Measurements from ENCODE around the gene PPAN.

The PPAN gene

DNA sequence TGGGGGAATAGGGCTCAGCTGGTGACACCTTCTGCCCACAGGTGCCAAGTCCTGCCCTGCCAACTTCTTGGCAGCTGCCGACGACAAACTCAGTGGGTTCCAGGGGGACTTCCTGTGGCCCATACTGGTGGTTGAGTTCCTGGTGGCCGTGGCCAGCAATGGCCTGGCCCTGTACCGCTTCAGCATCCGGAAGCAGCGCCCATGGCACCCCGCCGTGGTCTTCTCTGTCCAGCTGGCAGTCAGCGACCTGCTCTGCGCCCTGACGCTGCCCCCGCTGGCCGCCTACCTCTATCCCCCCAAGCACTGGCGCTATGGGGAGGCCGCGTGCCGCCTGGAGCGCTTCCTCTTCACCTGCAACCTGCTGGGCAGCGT, 7.4 kb downstream of the PPAN start:
- DNase-seq (ENCODE audit: low read depth, low spot score) = no peak

DNA sequence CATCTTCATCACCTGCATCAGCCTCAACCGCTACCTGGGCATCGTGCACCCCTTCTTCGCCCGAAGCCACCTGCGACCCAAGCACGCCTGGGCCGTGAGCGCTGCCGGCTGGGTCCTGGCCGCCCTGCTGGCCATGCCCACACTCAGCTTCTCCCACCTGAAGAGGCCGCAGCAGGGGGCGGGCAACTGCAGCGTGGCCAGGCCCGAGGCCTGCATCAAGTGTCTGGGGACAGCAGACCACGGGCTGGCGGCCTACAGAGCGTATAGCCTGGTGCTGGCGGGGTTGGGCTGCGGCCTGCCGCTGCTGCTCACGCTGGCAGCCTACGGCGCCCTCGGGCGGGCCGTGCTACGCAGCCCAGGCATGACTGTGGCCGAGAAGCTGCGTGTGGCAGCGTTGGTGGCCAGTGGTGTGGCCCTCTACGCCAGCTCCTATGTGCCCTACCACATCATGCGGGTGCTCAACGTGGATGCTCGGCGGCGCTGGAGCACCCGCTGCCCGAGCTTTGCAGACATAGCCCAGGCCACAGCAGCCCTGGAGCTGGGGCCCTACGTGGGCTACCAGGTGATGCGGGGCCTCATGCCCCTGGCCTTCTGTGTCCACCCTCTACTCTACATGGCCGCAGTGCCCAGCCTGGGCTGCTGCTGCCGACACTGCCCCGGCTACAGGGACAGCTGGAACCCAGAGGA, 7.9 kb downstream of the PPAN start:
- no peak for DNase-seq (ENCODE audit: low read depth, low spot score)

DNA sequence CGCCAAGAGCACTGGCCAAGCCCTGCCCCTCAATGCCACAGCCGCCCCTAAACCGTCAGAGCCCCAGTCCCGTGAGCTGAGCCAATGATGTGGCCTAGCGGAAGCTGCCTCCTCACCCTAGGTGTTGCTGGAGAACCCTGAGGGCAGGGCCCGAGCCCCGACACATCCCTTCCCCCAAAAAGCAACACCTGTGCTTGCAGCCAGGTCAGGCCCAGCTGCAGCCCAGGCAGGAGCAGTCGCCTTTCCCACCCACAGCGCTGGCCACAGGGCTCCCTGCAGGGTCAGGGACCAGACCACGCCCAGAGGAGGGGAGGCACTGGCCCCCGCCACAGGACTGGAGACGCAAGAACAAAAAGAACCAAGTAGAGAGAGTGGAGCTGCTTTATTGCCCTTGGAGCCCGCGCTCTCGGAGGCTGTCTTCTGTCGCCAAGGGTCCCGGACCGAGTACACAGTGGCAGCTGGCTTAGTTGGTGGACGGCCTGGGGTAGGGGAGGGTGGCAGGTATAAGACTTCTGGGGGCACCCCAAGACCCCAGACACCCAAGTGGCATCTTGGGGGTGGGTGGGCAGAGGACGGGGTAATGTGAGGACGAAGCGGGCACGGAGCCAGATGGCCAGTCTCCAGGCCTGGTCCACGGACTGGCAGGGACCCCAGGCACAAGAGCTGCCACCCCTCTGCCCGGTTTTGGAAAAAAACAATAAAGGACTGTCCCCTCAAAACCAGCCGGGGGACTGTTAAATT, 8.7 kb downstream of the PPAN start:
- no peak for DNase-seq (ENCODE audit: low read depth, low spot score)

- DNase-seq (ENCODE audit: low read depth, low spot score) = no peak
Measured at GRCh38 chr19:10115392-10116084, 9.4 kb downstream of the PPAN start.

DNA sequence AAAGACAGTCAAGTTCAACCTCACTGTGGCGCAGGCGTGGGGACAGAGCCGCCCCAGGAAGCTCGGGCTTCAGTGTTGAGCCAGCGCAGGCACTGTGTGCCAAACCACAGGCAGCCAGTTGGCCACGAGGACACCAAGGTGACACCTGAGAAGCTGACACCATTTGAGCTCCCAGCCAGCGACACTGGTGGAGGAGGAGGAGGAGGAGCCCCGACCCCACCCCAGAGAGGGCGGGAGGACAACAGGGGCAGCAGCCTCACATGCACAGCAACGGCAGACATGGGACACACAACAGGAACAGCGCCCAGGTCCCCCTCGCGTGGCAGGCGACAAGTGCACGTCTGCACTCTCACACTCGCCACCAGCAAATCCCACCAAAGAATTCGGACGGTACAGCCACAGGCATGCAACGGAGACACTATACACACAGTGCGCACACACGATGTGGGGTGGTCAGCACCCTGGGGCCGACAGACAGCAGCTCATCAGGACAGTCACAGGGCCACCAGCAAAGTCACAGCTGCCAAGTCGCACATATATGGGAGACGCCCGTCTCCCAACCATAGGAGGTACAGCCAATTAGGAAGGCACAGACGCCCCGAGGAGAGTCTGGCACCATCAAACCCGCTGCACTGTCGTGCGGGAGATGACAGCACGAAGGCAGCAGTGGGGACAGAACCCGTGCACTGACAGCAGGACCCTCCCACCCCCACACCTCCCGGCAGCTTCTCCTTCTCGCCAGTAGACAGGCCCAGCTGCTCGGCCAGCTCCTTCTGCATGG, 10.1 kb downstream of the PPAN start:
- DNase-seq (ENCODE audit: low read depth, low spot score) = no peak

GRCh38 chr19:10116866-10117616, 10.9 kb downstream of the PPAN start:
- no peak for DNase-seq (ENCODE audit: low read depth, low spot score)

GRCh38 chr19:10118960-10119359, 12.8 kb downstream of the PPAN start:
- DNase-seq (ENCODE audit: low read depth, low spot score) = no peak

DNA sequence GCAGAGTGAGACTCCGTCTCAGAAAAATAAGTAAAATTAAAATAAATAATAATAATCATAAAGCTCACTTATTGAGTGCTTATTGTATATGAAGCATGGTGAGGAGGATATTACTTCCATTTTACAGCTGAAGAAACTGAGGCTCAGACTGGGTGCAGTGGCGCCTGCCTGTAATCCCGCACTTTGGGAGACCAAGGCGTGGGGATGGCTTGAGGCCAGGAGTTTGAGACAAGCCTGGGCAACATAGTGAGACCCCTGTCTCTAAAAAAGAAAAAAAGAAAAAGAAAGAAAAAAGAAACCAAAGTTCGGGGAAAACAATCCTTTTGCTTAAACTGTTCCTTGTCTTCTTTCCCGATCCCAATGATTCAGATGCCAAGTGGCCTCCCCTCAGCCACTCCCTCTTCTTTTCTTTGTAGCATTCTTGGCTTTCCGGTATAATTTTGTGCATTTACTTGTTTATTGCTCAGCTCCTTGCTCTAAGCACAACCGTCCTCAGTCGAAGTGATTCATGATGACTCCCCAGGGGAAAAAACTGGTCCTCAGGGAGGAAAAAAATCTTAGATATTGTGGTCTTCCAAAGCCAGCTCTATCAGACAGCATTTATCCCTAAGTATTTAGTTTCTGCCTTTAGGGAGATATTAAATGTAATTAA, 14.5 kb downstream of the PPAN start:
- no peak for DNase-seq (ENCODE audit: low read depth, low spot score)

DNA sequence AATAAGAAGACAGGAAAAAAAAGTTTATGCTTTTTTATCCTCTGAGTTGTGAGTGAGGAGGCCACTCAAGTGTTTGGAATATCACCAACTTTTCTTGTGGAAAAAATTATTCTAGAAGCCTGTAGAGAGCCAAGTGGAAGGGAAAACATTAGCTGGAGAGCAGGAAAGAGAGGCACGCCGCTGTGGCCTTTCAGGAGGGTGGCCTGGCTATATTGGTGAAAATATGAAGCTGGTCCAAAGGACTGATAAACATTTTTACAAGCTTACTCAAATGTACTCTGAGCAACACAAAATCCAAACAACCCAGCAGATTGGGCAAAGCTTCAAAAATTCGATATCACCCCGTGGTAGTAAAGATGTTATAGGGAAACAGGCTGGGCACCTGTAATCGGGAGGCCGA, 15.9 kb downstream of the PPAN start:
- no peak for DNase-seq (ENCODE audit: low read depth, low spot score)

- no peak for DNase-seq (ENCODE audit: low read depth, low spot score)
Measured at GRCh38 chr19:10124429-10124828, 18.3 kb downstream of the PPAN start.

GRCh38 chr19:10126213-10126639, 20.1 kb downstream of the PPAN start:
- DNase-seq (ENCODE audit: low read depth, low spot score) = no peak

- DNase-seq (ENCODE audit: low read depth, low spot score) = no peak
Measured at GRCh38 chr19:10132905-10133304, 26.7 kb downstream of the PPAN start.

DNA sequence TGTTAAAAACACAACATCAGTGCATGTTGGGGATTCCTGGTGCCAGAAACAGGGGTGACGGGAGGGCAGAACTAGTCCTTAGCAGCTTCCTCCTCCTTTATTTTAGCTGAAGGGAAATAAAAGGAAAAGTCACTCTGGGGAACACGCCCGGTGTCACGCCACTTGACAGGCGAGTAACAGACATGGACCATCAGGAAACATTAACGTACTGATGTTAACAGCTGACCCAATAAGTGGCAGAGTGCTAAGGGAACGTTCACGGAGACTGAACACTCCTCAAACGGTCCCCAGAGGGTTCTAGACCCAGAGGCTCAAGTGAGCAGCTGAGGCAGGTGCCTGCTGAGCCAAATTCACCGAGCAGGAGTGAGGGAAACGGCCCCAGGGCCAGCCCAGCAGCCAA, 27.4 kb downstream of the PPAN start:
- DNase-seq (ENCODE audit: low read depth, low spot score) = no peak

DNA sequence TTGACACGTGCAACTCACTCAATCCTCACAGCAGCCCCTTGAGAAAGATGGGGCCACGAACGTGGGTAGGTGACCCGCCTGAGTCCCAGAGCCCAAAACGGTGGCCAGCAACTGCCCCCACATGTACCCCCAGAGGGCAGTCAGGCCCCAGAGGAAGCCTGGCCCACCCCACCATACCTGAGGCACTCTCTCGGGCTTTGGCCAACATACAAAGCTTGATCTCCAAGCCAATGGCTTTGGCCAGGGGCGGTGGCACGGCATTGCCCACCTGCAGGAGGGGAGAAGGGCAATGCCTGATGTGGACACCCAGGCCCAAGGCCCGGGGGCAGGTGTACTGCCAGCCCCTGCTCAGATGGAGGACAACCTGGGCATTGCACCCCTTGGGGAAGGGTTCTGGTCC, 27.9 kb downstream of the PPAN start:
- no peak for DNase-seq (ENCODE audit: low read depth, low spot score)

DNA sequence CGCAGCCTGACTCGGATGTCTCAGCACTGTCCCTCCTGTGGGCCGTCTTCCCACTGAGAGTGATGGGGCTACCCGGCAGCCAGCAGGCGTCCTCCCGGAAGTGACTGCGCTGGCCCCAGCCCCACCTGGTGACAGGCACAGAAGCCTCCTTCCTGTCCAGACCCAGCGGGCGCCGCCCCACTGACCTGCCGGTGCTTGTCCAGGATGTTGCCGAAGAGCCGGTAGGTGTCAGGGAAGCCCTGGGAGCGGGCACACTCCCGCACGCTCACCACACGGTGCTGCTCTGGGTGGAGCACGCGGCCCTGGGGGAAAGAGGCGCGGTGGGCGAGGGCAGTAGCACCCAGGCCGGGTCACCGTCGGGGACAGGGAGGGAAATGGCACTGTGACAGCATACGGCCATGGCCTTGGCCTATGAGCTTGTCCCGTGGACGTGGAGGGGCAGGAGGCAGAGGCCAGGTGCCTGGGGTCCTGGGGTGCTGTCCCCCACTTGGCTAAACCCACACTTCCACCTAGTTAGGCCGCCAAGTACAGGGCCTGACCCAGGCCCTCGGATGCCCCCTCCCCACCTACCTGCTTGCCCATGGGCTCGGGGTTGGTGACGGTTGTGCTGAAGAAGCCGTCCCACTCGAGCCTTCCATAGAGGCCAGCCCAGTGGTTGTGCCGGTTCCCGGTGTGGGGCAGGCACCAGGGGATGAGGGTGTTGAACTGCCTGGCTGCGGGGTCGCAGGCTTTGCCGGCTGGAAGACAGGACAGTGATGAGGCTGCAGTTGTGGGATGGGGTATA, 29.6 kb downstream of the PPAN start:
- no peak for DNase-seq (ENCODE audit: low read depth, low spot score)

DNA sequence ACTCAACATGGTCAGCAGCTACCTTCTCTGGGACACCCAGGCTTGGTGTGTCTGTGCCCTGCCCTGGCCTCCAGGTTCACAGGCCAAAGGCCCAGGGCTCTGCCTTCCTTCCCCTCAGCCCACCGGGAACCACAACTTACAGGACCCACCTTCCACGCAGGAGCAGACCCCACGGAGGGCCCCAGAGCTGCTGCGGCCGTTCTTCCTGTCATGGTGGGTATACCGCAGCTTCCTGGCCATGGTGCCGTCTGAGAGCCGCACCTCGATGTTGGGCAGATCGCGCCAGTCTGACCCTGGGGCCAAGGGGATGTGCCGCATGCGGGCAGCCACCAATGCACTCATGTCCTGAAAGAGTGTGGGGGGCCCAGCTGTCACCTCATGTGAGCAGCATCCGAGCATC, 30.8 kb downstream of the PPAN start:
- no peak for DNase-seq (ENCODE audit: low read depth, low spot score)

- DNase-seq (ENCODE audit: low read depth, low spot score) = no peak
Measured at GRCh38 chr19:10137751-10138682, 31.9 kb downstream of the PPAN start.

DNA sequence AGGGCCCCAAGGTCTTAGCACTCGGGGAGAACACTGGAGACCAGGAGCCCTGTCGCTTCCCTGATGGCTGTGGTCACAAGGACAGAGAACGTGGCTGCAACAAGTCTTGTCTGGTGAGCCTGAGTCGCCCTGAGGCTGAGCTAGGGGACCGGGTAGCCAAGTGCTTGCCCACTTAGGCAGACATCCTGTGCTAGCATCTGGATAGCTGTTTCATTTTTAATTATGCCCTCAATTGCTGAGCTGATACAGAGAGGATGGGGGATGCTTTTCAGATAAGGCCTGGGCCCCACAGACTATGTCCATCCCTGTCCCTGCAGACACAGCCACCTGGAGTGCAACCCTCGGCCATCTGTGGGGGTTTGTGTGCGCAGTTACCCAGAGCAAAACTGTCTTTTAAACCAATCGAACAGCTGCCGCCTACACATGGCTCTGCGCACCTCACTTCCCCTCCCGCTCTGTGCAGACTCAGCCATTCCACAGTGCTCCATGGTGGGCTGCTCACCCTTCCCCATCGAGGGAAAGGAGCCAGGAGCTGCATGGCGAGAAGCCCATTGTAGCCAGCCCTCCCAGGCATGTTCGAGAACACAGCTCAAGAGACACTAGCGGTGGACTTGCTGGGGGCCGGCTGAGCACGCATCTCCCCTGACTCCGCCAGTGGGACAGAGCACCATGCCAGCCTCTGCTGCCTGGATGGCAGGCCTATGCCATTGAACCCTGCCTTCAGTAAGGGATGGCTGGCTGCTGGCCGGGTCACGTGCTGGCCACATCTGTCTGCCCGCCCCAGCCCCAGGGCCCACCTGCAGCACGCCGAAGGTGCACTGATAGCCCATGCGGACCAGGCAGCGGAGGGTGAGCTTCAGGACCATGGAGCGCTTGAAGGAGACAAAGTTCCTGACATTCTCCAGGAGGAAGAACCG, 33.0 kb downstream of the PPAN start:
- DNase-seq (ENCODE audit: low read depth, low spot score) = no peak

Measured in brain pericyte (primary cell).